ENCODE results near the gene SHCBP1. TPM values are rescaled to one million over a fixed set of nuclear protein-coding genes. Genes with fewer than 3 reads are reported as not detected.

Gene SHCBP1
- total and polyA plus RNA-seq, 9 of the 15 experiments (the other 6 are each of a cell fraction or from before 2014, with no cell fraction given) = 6.2 to 29.6 (median 19.7) TPM

DNA sequence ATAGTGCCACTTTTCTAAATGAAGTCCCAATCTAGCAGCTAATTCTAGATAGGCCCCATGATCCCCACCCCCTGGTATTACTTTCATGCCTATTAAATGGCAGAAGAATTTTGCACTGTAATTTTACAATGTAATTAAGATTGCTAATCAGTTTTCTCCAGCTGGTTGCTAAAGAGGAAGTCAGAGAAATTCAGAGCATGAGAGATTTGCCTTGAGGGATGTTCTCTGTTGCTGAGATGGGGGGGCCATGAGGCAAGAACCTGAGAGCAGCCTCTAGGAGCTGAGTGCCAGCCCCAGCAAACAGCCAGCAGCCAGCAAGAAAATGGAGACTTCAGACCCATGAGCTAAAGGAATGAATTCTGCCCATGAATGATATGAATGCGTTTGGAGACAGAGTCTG is 38.9 kb downstream of the SHCBP1 start (continued):
- TF ChIP-seq, protein P1, sequence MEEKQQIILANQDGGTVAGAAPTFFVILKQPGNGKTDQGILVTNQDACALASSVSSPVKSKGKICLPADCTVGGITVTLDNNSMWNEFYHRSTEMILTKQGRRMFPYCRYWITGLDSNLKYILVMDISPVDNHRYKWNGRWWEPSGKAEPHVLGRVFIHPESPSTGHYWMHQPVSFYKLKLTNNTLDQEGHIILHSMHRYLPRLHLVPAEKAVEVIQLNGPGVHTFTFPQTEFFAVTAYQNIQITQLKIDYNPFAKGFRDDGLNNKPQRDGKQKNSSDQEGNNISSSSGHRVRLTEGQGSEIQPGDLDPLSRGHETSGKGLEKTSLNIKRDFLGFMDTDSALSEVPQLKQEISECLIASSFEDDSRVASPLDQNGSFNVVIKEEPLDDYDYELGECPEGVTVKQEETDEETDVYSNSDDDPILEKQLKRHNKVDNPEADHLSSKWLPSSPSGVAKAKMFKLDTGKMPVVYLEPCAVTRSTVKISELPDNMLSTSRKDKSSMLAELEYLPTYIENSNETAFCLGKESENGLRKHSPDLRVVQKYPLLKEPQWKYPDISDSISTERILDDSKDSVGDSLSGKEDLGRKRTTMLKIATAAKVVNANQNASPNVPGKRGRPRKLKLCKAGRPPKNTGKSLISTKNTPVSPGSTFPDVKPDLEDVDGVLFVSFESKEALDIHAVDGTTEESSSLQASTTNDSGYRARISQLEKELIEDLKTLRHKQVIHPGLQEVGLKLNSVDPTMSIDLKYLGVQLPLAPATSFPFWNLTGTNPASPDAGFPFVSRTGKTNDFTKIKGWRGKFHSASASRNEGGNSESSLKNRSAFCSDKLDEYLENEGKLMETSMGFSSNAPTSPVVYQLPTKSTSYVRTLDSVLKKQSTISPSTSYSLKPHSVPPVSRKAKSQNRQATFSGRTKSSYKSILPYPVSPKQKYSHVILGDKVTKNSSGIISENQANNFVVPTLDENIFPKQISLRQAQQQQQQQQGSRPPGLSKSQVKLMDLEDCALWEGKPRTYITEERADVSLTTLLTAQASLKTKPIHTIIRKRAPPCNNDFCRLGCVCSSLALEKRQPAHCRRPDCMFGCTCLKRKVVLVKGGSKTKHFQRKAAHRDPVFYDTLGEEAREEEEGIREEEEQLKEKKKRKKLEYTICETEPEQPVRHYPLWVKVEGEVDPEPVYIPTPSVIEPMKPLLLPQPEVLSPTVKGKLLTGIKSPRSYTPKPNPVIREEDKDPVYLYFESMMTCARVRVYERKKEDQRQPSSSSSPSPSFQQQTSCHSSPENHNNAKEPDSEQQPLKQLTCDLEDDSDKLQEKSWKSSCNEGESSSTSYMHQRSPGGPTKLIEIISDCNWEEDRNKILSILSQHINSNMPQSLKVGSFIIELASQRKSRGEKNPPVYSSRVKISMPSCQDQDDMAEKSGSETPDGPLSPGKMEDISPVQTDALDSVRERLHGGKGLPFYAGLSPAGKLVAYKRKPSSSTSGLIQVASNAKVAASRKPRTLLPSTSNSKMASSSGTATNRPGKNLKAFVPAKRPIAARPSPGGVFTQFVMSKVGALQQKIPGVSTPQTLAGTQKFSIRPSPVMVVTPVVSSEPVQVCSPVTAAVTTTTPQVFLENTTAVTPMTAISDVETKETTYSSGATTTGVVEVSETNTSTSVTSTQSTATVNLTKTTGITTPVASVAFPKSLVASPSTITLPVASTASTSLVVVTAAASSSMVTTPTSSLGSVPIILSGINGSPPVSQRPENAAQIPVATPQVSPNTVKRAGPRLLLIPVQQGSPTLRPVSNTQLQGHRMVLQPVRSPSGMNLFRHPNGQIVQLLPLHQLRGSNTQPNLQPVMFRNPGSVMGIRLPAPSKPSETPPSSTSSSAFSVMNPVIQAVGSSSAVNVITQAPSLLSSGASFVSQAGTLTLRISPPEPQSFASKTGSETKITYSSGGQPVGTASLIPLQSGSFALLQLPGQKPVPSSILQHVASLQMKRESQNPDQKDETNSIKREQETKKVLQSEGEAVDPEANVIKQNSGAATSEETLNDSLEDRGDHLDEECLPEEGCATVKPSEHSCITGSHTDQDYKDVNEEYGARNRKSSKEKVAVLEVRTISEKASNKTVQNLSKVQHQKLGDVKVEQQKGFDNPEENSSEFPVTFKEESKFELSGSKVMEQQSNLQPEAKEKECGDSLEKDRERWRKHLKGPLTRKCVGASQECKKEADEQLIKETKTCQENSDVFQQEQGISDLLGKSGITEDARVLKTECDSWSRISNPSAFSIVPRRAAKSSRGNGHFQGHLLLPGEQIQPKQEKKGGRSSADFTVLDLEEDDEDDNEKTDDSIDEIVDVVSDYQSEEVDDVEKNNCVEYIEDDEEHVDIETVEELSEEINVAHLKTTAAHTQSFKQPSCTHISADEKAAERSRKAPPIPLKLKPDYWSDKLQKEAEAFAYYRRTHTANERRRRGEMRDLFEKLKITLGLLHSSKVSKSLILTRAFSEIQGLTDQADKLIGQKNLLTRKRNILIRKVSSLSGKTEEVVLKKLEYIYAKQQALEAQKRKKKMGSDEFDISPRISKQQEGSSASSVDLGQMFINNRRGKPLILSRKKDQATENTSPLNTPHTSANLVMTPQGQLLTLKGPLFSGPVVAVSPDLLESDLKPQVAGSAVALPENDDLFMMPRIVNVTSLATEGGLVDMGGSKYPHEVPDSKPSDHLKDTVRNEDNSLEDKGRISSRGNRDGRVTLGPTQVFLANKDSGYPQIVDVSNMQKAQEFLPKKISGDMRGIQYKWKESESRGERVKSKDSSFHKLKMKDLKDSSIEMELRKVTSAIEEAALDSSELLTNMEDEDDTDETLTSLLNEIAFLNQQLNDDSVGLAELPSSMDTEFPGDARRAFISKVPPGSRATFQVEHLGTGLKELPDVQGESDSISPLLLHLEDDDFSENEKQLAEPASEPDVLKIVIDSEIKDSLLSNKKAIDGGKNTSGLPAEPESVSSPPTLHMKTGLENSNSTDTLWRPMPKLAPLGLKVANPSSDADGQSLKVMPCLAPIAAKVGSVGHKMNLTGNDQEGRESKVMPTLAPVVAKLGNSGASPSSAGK (IDR thresholded peaks at IDR 0.05) = no peak
- TF ChIP-seq ZNF79 (CRISPR knock-in tag; IDR thresholded peaks at IDR 0.05; ENCODE audit: low read depth) = no peak
- TF ChIP-seq SPI1 (IDR thresholded peaks at IDR 0.05; ENCODE audit: borderline replicate concordance, low read depth, low read length) = peak; percentile 95
- TF ChIP-seq, protein P2, sequence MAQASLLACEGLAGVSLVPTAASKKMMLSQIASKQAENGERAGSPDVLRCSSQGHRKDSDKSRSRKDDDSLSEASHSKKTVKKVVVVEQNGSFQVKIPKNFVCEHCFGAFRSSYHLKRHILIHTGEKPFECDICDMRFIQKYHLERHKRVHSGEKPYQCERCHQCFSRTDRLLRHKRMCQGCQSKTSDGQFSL (CRISPR knock-in tag; IDR thresholded peaks at IDR 0.05) = peak; percentile 71; the same call in 1 of the 2 replicates
- TF ChIP-seq, protein P2 (tag; IDR thresholded peaks at IDR 0.05) = no peak
- TF ChIP-seq FIP1L1 (IDR thresholded peaks at IDR 0.05; ENCODE audit: low read depth, low read length, poor library complexity, severe bottlenecking) = no peak
- TF ChIP-seq MAFG (tag; conservative IDR thresholded peaks at IDR 0.05) = no peak
- no peak for TF ChIP-seq U2AF2 (optimal IDR thresholded peaks at IDR 0.05; ENCODE audit: low read depth, low read length)
- TF ChIP-seq NFE2L1 (tag; IDR thresholded peaks at IDR 0.05; ENCODE audit: borderline replicate concordance, low read depth) = no peak
- TF ChIP-seq SMARCE1 (IDR thresholded peaks at IDR 0.05) = peak; percentile 48; the same call in 1 of the 2 replicates
- TF ChIP-seq YY1 (IDR thresholded peaks at IDR 0.05; ENCODE audit: borderline replicate concordance in 1 of 3, control insufficient read depth in 1 of 3, extremely low read depth in 1 of 3, insufficient read depth in 3 of 3, insufficient read length in 1 of 3, insufficient replicate concordance in 2 of 3, low read depth in 1 of 3, low read length in 2 of 3) = no peak
- TF ChIP-seq CBX5 (IDR thresholded peaks at IDR 0.05; ENCODE audit: borderline replicate concordance, low read depth) = no peak
- TF ChIP-seq, protein P3, sequence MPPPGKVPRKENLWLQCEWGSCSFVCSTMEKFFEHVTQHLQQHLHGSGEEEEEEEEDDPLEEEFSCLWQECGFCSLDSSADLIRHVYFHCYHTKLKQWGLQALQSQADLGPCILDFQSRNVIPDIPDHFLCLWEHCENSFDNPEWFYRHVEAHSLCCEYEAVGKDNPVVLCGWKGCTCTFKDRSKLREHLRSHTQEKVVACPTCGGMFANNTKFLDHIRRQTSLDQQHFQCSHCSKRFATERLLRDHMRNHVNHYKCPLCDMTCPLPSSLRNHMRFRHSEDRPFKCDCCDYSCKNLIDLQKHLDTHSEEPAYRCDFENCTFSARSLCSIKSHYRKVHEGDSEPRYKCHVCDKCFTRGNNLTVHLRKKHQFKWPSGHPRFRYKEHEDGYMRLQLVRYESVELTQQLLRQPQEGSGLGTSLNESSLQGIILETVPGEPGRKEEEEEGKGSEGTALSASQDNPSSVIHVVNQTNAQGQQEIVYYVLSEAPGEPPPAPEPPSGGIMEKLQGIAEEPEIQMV (tag; conservative IDR thresholded peaks at IDR 0.05; ENCODE audit: low read depth) = no peak
- no peak for TF ChIP-seq NR2F6 (CRISPR knock-in tag; IDR thresholded peaks at IDR 0.05)

Data from K562 (cell line).